H1 (cell line): Measurements from ENCODE around the gene IL23A. TPM values are rescaled to one million over a fixed set of nuclear protein-coding genes. Genes with fewer than 3 reads are reported as not detected.
A peak's percentile ranks its signal among the peaks of the same experiment; 100 is the strongest.

ENCODE experiments used
- CBX5 ChIP-seq: fragments of 300-800, 300-1000 bp; sonication (generic); IDR thresholded peaks from 2 replicates; pipeline ENCODE4 v1.7.1; 2016; ENCODE audit warnings: antibody characterized with exemption, low read length, low read depth
- GTF2F1 ChIP-seq: IDR thresholded peaks from 2 replicates; pipeline ENCODE4 v1.6.1; 2012; ENCODE audit warnings: low read depth, low read length, improper control_type of control experiment, borderline replicate concordance
- JUND ChIP-seq: IDR thresholded peaks from 2 replicates; pipeline ENCODE4 v1.6.1; 2011; ENCODE audit warnings: mild to moderate bottlenecking, improper control_type of control experiment, low read length
- MAFK ChIP-seq: IDR thresholded peaks from 2 replicates; pipeline ENCODE4 v1.6.1; 2012; ENCODE audit warnings: low read depth, mild to moderate bottlenecking, improper control_type of control experiment, low read length
- SIN3A ChIP-seq, 2 experiments: IDR thresholded peaks in 1 of 2; conservative IDR thresholded peaks in 1 of 2; 2 replicates each; pipeline ENCODE4 v1.6.1; 2011 to 2012; ENCODE audit warnings: low read length in 2 of 2, improper control_type of control experiment in 1 of 2, low read depth in 1 of 2, mild to moderate bottlenecking in 1 of 2
- SP1 ChIP-seq: IDR thresholded peaks from 2 replicates; pipeline ENCODE4 v1.6.1; 2011; ENCODE audit warnings: low read depth, low read length
- YY1 ChIP-seq: IDR thresholded peaks from 2 replicates; pipeline ENCODE4 v1.6.1; 2011; ENCODE audit warnings: low read depth, mild to moderate bottlenecking, low read length
- polyA plus RNA-seq, 7 experiments: library from polyadenylated mRNA; depleted of rRNA in 3 of 7; stranded (reverse) in 5 of 7; unstranded in 2 of 7; fragments of >200 nt in 5 of 7; fragments of 200-250 nt in 2 of 7; gene quantifications; 1 replicate in 5 of 7; 2 replicates in 1 of 7; 4 replicates in 1 of 7; pipeline versions ENCODE4 v1.2.1 to v1.2.3, GENCODE V29; 2011 to 2013; ENCODE audit warnings: missing spikeins in 2 of 7, mixed read lengths in 2 of 7
- total RNA-seq: library from RNA; stranded (reverse); fragmentation: NEBNext Ultra II Directional; extraction: Animal tissue kit (Norgen Biotek cat#: 25700); gene quantifications from 2 replicates; pipeline ENCODE4 v1.2.1, GENCODE V29; 2021
- TF ChIP-seq, protein P1 (sequence below): fragments of 300-600 bp; sonication (generic); IDR thresholded peaks from 2 replicates; pipeline ENCODE4 v1.7.1; 2012; ENCODE audit warnings: low read length, moderate library complexity, mild to moderate bottlenecking, inconsistent platforms; ENCODE audit not compliant: insufficient replicate concordance
- TF ChIP-seq, protein P2 (sequence below): IDR thresholded peaks from 2 replicates; pipeline ENCODE4 v1.6.1; 2012; ENCODE audit warnings: inconsistent platforms

The IL23A gene
- total and polyA plus RNA-seq, 2 of the 8 experiments (the other 6 are each of a cell fraction or from before 2014, with no cell fraction given): 2.3 to 3.6 TPM

DNA sequence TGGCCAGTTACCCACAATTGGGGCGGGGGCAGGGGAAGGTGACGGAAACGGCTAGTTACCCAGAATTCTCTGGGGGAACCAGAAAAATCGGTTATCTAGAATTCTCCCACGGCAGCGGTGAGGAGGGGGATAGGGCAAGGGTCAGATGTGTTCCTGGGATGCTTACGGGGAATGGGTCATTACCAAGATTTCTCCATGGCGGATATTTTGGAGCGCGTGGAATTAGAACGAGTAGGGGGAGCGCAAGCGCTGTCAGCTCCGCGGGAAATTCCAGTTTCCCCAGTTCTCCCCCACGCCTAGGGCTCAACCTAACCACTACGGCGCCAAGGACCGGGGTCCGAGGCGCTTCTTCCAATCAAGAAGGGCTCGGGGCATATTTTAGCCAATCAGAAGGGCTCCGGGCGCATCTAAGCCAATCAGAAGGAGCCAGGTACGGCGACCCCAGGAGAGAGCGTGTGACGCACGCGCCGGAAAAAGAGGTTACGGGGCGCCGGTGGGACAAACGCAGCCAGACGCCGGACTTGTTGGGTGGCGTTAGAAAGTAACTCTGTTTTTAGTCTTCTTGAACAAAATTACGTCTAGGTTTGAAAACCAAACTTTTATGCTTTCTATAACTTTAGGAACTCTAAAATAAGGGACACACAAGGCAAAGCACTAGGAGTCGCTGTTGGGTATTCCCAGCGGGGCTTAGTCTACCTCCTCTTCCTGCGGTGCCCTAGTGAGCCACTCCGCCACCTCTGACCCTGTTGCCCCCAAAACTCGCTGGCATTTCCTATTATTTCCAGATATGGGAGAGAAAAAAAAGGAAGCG is 4.8 kb upstream of the IL23A start, which contains the start of gene PAN2 (continued):
- TF ChIP-seq, protein P1, sequence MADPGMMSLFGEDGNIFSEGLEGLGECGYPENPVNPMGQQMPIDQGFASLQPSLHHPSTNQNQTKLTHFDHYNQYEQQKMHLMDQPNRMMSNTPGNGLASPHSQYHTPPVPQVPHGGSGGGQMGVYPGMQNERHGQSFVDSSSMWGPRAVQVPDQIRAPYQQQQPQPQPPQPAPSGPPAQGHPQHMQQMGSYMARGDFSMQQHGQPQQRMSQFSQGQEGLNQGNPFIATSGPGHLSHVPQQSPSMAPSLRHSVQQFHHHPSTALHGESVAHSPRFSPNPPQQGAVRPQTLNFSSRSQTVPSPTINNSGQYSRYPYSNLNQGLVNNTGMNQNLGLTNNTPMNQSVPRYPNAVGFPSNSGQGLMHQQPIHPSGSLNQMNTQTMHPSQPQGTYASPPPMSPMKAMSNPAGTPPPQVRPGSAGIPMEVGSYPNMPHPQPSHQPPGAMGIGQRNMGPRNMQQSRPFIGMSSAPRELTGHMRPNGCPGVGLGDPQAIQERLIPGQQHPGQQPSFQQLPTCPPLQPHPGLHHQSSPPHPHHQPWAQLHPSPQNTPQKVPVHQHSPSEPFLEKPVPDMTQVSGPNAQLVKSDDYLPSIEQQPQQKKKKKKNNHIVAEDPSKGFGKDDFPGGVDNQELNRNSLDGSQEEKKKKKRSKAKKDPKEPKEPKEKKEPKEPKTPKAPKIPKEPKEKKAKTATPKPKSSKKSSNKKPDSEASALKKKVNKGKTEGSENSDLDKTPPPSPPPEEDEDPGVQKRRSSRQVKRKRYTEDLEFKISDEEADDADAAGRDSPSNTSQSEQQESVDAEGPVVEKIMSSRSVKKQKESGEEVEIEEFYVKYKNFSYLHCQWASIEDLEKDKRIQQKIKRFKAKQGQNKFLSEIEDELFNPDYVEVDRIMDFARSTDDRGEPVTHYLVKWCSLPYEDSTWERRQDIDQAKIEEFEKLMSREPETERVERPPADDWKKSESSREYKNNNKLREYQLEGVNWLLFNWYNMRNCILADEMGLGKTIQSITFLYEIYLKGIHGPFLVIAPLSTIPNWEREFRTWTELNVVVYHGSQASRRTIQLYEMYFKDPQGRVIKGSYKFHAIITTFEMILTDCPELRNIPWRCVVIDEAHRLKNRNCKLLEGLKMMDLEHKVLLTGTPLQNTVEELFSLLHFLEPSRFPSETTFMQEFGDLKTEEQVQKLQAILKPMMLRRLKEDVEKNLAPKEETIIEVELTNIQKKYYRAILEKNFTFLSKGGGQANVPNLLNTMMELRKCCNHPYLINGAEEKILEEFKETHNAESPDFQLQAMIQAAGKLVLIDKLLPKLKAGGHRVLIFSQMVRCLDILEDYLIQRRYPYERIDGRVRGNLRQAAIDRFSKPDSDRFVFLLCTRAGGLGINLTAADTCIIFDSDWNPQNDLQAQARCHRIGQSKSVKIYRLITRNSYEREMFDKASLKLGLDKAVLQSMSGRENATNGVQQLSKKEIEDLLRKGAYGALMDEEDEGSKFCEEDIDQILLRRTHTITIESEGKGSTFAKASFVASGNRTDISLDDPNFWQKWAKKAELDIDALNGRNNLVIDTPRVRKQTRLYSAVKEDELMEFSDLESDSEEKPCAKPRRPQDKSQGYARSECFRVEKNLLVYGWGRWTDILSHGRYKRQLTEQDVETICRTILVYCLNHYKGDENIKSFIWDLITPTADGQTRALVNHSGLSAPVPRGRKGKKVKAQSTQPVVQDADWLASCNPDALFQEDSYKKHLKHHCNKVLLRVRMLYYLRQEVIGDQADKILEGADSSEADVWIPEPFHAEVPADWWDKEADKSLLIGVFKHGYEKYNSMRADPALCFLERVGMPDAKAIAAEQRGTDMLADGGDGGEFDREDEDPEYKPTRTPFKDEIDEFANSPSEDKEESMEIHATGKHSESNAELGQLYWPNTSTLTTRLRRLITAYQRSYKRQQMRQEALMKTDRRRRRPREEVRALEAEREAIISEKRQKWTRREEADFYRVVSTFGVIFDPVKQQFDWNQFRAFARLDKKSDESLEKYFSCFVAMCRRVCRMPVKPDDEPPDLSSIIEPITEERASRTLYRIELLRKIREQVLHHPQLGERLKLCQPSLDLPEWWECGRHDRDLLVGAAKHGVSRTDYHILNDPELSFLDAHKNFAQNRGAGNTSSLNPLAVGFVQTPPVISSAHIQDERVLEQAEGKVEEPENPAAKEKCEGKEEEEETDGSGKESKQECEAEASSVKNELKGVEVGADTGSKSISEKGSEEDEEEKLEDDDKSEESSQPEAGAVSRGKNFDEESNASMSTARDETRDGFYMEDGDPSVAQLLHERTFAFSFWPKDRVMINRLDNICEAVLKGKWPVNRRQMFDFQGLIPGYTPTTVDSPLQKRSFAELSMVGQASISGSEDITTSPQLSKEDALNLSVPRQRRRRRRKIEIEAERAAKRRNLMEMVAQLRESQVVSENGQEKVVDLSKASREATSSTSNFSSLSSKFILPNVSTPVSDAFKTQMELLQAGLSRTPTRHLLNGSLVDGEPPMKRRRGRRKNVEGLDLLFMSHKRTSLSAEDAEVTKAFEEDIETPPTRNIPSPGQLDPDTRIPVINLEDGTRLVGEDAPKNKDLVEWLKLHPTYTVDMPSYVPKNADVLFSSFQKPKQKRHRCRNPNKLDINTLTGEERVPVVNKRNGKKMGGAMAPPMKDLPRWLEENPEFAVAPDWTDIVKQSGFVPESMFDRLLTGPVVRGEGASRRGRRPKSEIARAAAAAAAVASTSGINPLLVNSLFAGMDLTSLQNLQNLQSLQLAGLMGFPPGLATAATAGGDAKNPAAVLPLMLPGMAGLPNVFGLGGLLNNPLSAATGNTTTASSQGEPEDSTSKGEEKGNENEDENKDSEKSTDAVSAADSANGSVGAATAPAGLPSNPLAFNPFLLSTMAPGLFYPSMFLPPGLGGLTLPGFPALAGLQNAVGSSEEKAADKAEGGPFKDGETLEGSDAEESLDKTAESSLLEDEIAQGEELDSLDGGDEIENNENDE: no peak
- TF ChIP-seq, protein P2, sequence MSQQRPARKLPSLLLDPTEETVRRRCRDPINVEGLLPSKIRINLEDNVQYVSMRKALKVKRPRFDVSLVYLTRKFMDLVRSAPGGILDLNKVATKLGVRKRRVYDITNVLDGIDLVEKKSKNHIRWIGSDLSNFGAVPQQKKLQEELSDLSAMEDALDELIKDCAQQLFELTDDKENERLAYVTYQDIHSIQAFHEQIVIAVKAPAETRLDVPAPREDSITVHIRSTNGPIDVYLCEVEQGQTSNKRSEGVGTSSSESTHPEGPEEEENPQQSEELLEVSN: peak; percentile 62; the same call in 1 of the 2 replicates
- TF ChIP-seq SP1 (peak; percentile 95), JUND (0 out of 2 replicates have a peak, but pooled peaks have one; percentile 29), MAFK (no peak), YY1 (peak; percentile 55; the same call in 1 of the 2 replicates), CBX5 (no peak), GTF2F1 (peak; percentile 21; the same call in 1 of the 2 replicates), SIN3A (conservative IDR thresholded peaks at IDR 0.05 in 1 of 2, IDR thresholded peaks at IDR 0.05 in 1 of 2; ENCODE audit: low read depth in 1 of 2, low read length in 2 of 2) (no peak; a peak in 1 of 4 replicates)
